ENCODE measurements around the gene RNLS.
"Not testable (repeated sequence)": the region's sequence is repeated elsewhere in the genome, so short reads cannot be mapped to it uniquely, and the experiment has no call there.

RNLS gene

DNA sequence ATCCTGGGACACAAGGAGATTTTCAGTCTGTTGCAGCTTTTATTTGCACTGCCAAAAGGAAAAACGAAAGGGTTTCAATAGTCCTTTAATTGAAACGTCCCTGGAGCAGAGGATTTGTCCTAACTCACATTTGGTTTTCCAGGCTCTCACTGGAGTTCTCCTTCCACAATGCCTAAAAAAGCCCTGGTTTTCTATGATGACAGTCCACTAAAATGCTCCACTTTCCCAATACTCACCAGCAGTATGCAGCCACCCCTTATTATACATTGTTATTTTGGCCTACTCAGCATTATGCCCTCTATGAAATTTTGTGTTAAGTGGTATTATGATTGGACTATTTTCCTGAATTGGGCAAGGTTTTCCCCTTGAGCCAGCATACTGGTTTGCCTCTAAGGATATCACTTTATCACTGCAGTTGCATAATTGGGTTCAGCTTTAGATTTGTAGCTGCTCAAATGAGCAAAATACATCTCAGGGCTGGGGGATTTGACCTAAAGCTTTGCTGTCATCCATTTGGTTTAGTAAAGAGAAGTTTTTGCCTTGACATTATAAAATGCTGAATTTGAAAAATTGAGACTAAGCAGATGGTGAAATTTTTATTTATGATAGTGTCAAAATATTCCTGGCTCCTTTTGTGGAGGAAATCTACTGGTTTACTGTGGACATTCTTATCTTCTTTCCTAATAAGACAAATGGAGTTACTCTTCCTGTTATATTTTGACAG, 239.2 kb downstream of the RNLS start:
- DNase-seq (ENCODE audit: low spot score) = no peak

DNA sequence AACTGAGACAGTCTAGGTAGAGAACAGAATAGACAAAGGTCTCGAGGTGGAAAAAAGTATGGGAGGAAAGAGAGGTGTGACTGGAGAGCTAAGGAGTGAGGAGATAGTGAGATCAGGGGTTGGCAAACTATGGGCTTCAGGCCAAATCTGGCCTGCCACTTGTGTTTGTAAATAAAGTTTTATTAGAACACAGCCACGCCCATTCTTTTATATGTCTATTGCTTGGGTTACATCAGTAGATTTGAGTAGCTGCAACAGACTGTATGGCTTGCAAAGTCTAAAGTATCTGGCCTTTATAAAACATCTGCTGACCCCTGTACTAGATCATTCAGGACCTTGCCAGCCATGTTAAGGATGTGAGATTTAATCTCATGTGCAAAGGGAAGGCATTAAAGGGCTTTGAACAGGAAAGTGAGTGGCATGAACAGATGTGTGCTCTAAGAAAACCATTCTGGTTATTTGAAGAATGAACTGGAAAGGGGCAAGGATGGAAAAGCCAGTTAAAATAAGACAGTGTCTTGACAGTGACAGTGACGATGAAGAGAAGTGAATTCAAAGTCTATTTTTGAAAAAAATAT, 240.3 kb downstream of the RNLS start:
- DNase-seq (ENCODE audit: low spot score) = no peak

DNA sequence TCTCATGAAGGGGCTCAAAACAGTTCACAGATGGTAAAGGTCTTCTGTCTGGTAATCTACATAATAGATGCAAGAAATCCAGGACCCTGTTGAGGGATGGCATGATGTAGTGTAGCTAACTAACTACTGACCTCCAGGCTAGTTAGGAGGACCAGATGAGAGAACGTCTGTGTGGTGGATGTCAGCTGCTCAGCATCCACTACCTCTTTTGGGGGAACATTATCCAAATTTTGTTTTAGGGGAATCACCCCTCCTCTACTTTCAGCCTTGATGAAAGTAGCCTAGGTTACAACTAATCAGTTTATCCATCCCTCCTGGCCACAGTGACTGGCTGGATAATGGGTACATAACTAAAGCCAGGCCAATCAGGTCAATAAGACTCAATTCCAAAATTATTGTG, 246.0 kb downstream of the RNLS start:
- DNase-seq (ENCODE audit: low spot score) = no peak

DNA sequence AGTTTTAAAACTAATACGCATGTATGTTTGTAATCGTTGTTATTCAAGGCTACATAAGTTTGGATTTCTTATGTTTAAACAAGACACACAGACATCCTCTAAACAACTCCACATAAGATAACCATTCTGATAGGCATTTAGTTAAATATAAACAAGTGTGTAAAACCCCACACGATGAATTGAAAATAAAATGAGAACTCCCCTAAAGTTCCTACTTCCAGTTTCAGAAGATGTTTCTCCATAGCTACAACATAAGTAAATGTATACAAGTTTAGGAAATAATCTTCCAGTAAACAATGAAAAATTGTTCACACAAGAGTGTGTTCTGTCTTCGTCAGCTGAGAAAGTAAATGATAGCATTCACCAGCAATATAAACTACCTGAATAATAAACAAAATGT, 246.8 kb downstream of the RNLS start:
- no peak for DNase-seq (ENCODE audit: low spot score)

DNA sequence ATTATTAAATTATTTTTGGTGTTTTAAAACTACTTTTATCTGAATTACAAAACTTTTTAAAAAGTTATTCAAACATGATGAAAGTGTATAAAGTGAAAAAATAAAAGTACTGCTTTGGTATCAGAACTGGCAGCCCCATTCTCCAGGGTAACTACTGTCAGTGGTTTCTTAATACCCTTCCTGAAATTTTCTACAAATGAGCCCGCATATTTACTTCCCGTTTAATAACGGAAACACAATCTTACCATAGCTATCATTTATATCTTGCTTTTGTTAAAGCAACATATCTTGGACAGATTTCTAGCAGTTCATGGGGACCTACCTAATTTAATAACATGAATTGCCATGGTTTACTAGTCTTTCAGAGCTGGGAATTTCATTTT, 249.9 kb downstream of the RNLS start:
- DNase-seq (ENCODE audit: low spot score) = no peak

DNA sequence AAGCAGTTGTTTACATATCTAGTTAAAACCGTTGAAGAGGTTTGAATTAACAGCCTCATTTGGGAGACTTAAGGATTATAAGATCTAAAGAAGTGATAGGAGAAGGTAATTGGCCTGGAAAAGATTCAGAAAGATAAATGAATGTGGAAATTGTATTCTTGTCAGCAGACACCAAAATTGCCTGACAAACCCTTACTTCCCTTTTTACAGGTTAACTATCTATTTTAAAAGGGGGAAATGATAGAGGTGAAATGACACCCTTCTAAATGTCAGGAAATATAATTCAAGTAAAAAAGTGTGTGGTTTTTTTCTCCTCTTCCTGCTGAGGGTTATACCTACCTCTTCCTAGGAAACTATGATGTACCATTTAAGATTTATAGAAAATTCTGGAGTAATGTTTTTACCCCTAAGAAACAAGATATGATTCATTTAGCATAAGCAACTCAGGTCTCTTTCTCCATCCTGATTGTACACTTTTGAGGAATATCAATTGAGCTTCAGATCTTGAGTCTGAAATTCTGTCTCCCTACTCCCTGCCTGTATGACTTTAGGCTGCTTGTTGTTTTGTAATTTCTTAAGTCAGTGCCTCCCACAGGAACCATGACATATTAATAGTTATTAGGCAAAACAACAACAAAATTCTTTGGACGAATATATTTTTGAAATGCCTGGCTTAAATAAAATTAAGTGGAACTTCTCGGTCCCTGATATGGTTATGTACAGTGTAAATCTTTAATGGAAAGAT, 250.4 kb downstream of the RNLS start:
- no peak for DNase-seq (ENCODE audit: low spot score)

DNA sequence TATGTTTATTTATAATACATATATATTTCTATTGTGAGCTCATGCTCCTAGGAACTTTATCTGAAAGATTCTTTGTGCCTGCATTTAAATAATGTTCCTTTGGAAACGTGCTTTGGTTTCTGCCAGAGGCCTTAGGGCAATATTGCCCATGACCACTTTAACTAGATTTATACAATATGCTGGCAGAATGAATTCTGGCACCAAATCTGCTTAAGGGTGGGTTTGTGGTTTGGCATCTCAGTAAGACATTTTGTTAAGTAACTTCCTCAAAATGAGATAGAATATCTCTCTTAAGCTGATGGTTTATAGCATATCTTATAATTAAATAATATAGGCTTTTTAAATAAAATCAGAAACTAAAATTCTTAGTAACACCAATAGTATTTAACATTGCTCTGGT, 252.9 kb downstream of the RNLS start:
- DNase-seq (ENCODE audit: low spot score) = no peak

DNA sequence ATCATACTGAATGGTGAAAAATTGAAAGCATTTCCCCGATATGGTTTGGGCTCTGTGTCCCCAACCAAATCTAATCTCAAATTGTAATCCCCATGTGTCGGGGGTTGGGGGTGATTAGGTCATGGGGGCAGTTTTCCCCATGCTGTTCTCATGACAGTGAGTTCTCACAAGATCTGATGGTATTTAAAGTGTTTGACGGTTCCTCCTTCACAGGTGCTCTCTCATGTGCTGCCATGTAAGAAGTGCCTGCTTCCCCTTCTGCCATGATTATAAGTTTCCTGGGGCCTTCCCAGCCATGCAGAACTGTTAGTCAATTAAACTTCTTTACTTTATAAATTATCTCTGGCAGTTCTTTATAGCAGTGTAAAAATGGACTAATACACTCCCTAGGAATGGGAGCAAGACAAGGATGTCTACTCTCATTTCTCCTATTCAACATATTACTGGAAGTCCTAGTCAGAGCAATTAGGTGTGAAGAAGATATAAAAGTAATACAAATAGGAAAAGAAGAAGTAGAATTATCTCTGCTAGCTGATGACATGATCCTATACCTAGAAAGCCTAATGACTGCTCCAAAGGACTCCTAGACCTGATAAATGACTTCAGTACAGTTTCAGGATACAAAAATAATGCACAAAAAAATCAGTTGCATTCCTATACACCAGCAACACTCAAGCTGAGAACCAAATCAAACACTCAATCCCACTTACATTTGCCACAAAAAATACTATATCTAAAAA, 260.6 kb downstream of the RNLS start:
- no peak for DNase-seq (ENCODE audit: low spot score)

DNA sequence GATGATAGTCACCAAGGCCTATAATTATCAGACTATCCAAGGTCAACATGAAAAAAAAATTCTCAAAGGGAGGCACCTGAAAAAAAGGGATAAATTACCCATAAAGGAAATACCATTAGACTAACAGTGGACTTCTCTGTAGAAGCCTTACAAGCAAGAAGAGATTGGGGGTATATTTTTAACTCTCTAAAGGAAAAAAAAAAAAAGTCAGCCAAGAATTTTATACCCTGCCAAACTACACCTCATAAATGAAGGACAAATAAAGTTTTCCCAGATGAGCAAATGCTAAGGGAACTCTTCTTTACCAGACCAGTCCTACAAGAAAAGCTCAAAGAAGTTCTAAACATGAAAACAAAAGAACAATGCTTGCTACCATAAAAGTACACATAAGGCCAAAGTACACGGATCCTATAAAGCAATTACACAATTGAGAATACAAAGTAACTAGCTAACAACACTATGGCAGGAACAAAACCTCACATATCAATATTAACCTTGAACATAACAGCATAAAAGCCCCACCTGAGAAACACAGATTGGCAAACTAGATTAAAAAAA, 263.1 kb downstream of the RNLS start:
- no peak for DNase-seq (ENCODE audit: low spot score)

DNA sequence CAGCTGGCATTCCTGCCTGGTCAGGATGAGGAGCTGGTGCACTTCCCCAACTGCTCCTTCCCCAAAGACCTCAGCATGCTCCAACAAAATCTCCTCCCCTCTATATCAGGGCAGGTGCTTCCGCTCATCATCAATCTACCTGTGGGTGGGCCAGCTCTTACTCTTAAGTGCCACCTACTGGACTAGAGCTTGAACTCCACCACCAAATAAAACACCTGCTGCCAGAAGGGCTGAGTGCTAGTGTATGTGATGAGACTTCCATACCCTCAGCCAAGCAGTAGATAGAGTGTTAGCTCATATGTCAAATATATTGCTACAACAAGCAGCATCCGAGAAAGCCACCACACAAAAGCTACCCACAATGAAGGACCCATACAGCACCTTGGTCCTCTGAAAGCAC, 264.3 kb downstream of the RNLS start:
- no peak for DNase-seq (ENCODE audit: low spot score)

DNA sequence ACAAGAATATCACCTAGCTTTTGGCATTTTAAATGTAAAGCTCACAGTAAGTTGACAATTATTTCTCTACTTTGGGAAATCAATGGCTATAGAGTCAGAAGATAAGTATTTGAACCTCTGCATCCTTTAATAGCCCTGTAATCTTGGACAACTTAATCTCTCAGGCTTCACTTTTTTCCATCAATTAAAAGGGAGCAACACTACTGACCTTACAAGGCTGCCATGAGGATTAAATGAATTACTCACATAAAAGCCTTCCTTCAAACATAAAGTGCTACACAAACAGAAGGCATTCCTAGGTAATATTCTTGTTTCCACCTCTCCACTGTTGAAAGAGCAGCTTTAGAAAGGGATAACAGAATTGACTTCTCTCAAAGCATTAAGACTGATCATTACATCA, 266.0 kb downstream of the RNLS start:
- DNase-seq (ENCODE audit: low spot score) = no peak

DNA sequence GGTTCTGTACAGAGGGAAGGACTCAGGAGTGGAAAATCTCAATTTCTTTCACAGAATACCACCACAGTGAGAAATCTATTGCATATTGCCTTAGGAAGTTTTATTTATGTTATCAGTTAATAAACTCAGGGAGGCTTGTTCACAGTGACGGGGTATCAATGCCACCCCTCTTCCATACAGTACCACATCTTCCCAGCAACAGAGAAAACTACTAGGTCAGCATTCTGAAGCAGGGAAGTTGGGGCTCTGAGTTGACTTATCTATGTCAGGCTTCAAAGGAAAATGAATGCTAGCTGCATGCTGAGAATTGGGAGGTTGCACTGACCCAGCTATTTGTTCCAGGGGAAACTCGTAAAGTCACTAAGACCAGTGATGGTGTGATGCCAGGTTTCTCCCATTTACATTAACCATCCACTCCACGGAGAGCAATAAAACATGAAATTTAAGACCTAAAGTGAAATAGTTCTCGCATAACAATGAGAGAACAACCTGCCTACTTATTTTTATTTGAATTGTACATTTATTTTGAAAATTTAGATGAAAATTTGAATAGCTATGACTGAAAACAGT, 266.7 kb downstream of the RNLS start:
- DNase-seq (ENCODE audit: low spot score) = no peak

DNA sequence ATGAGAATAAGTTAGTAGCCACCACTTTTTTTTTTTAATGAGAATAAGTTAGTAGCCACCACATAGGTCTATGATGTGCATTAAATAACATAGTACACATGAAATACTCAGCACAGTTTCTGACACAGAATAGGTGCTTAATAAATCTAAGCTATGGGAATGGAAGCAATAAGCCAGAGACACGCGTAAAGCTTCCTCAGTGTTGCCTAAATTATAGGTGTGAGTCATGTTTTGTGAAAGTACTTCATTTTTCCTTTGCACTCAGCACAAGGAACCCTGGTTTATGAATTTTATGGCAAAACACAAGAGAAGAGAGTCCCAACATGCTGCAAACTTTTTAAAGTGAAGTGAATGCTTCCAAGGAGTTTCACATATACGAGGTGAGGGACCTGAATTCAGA, 267.4 kb downstream of the RNLS start:
- no peak for DNase-seq (ENCODE audit: low spot score)

DNA sequence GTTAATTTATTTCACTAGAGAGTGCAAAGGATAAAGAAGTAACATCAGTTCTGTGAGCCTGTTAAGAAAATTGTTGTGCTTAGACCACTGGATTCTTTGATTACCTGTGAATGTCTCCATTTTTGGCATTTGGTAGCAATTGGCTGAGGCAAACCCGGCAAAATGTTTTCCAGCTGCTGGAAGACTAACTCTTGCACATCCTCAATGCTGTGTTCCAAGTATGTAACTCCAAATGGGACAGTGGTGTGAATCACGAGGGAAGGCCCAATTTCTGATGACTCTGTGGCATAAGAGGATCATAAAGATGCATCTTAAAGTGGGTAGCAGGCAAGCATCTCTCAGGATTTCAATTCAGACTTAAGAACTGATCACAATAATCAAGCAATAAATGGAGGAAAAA, 268.8 kb downstream of the RNLS start:
- no peak for DNase-seq (ENCODE audit: low spot score)

DNA sequence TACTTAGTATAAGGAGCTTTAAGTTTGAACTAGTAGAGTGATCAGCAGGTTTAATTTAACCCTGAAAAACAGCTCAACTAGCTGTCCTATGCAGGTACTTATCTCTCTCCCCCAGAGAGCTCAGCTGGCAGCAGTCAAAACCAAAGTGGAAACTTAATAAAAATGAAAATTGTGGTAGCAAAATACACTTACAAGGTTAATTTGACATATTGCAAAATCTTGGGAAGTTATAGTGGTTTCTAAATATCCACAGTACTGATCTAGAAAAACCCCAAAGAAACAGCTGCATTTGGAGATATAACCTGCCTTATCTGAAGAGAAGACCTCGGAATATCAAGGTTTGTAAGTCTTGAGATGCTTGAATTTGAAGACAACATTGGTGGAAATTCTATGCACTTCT, 269.2 kb downstream of the RNLS start:
- no peak for DNase-seq (ENCODE audit: low spot score)

DNA sequence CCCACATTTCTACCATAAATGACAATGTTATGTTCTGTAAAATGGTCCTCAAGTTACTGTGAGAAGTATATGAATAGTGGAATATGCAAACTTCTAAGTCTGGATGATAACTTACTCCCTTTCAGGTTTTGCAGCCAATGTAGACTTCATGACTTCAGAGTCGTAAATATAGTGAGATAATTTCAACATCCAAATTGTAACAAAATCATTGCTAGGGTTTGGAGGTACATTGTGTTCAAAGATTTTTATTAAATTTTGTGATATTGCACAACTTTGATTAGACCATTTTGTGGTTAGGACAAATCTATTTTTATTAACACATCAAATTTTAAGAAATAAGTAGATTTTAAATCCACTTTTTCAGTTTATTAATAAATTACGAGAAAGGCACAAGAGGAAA, 270.3 kb downstream of the RNLS start:
- DNase-seq (ENCODE audit: low spot score) = no peak

DNA sequence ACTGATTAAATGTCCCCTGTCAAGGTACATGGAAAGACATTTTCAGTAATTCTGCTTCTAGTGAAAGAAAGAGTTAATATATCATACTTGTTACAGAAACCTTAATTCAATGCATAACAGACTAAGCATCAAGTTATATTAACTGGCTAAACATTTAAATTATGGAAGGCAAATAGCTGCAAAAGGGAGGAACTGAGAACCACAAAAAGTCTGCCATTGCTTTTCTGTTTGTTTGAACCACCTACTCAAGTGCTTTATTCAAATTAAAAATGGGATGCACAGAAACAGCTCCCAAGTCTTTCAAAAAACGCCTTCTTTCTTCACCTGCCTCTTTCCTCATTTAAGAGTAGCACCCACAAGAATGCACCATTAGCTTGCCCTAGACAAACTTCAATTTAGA, 271.9 kb downstream of the RNLS start:
- DNase-seq (ENCODE audit: low spot score) = no peak

DNA sequence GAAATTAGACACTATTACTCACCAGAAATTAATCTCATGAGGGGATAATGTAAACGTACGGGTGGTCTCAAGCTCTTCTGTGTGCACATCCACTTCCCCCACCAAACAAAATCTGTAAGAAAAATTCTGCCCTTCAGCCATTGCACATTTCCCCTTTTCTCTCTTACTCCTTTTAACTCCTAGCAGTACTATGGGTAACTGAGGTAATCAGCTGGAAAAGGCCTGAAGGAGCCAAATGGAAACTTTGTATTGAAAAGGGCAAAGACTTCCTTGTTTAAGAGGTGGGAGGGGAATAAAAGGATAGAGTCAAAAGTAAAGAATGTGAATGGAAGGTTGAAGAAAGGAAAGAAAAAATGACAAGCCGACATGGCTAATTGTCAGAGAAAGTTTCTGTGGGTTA, 273.8 kb downstream of the RNLS start:
- no peak for DNase-seq (ENCODE audit: low spot score)

DNA sequence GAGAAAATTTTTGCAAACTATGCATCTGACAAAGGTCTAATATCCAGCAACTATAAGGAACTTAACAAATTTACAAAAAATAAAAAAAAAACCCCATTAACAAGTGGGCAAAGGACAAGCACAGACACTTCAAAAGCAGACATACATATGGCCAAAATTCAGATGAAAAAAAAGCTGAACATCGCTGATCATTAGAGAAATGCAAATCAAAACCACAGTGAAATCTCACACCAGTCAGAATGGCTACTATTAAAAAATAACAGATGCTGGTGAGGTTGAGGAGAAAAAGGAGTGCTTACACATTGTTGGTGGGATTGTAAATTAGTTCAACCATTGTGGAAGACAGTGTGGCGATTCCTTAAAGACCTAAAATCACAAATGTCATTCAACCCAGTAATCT, 274.8 kb downstream of the RNLS start:
- not testable (repeated sequence) for DNase-seq (ENCODE audit: low spot score)

DNA sequence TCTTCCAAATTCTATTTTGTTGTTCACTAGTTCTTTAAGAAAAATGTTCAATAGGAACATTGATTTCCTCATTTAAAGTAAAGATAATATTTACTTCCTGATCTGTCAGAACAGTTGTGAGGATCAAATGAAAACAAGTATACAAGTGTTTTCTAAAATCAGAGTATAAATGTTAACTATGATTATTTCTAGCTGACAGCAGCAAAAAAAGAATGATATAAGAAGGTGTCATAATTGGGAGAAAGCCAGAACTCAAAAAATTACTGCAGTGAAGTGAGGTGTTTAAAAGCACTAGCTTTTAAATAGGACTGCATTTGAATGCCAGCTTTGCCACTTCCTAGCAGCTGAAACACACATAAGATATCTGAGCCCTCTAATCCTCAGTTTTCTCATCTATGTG, 283.3 kb downstream of the RNLS start:
- DNase-seq (ENCODE audit: low spot score) = no peak

DNA sequence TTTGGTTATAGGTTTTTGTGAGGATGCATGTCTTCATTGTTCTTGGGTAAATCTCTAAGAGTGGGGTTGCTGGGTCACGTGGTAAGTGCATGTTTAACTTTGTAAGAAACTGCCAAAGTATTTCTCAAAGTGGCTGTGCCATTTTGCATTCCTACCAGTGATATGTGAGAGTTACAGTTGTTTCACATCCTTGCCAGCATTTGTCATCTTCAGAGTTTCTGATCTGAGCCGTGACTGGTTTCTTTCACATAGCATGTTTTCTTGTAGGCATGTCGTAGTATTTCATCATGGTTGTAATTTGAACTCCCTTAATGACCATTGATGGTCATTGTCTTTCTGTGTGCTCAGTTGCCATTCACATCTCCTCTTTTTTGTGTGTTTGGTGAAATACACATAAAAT, 286.0 kb downstream of the RNLS start:
- DNase-seq (ENCODE audit: low spot score) = no peak

DNA sequence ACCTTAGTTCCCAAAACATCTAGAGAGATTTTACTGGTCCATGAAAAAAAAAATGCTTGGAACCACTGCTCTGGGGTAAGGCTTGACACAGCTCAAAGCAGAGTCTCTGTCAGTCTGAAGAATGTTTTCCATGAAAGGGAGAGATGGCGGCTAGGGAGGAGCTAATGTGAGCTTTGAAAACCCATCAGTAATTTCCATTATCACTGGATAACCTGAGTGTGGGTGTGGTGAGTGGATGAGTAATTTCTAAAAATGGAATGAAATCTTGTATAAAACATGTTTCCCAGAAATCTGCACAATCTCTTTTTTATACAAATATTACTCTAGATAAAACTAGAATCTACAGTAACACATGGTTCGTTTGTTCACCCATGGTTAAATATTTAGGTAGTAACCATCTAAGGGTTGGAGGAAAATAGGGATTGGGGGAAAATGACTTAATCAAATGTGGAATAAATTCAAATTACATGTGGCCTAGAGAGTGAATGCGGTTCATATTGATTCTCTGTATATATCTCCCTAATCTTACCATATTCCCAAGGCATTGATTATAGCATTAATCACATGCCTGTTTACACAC, 289.4 kb downstream of the RNLS start:
- DNase-seq (ENCODE audit: low spot score) = no peak

Measured in HuH-7.5 (cell line).